ENCODE data around the gene STAG1.

Gene STAG1

GRCh38 chr3:136428167-136428566, 324.0 kb downstream of the STAG1 start:
- in situ Hi-C loops (cut with MboI; ENCODE audit: low sequenced_read_pairs): no loop called here

GRCh38 chr3:136427236-136427635, 324.9 kb downstream of the STAG1 start:
- in situ Hi-C loops (cut with MboI; ENCODE audit: low sequenced_read_pairs): no loop called here

DNA sequence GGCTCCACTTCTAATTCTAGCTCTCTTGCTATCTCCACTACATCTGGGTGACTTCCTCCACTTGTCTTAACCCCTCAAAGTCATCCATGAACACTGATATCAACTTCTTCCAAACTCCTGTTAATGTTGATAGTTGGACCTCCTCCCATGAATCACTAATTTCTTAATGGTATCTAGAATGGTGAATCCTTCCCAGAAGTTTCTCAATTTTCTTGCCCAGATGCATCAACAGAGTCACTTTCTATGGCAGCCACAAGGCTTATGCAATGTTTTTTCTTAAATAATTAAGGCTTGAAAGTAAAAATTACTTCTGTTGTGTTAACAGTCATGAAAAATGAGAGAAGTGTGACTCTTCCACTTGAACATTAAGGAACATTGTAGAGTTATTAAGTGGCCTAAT, 337.7 kb downstream of the STAG1 start:
- in situ Hi-C loops (cut with MboI; ENCODE audit: low sequenced_read_pairs): no loop called here

GRCh38 chr3:136412307-136412706, 339.9 kb downstream of the STAG1 start:
- in situ Hi-C loops (cut with MboI; ENCODE audit: low sequenced_read_pairs): no loop called here

DNA sequence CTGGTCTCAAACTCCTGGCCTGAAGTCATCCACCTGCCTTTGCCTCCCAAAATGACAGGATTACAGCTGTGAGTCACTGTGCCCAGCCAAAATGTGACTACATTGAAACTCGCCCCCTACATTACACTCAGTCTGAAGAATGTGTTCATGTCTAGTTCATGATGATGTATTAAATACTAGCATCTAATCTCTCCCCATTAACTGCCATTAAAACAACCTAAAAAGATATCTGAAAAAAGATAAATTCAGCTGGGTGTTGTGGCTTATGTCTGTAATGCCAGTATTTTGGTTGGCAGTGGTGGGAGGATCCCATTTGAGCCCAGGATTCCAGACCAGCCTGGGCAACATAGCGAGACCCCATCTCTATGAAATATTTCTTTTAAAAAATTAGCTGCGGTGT, 342.6 kb downstream of the STAG1 start:
- in situ Hi-C loops (cut with MboI; ENCODE audit: low sequenced_read_pairs): no loop called here

GRCh38 chr3:136404056-136404455, 348.1 kb downstream of the STAG1 start:
- in situ Hi-C loops (cut with MboI; ENCODE audit: low sequenced_read_pairs): no loop called here

DNA sequence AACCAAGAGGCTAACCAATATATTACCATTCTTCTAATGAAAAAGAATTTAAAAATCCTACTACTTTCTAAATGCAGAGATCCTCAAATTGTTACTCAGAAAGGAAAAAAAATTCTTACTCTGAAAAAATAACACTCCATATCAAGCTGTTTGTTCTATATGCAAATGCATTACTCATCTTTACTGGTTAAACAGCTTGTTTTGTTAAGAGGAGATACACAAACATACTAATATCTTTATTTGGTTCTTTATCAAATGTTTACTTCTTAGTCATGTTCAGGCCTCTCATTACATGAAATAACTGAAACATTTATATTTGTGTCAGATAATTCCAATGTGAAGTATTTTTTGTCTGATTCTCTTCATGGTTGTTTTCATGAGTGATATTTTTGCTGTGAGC, 355.3 kb downstream of the STAG1 start:
- in situ Hi-C loops (cut with MboI; ENCODE audit: low sequenced_read_pairs): loop anchor here (25.0 kb wide), 1 partner anchor 615 kb away; no protein-coding TSS in a partner anchor

GRCh38 chr3:136390574-136390973, 361.6 kb downstream of the STAG1 start:
- in situ Hi-C loops (cut with MboI; ENCODE audit: low sequenced_read_pairs): loop anchor here (25.0 kb wide), 1 partner anchor 622 kb away; no protein-coding TSS in a partner anchor

- in situ Hi-C loops (cut with MboI; ENCODE audit: low sequenced_read_pairs): loop anchor here (25.0 kb wide), 1 partner anchor 625 kb away; no protein-coding TSS in a partner anchor
These were observed 365.1 kb downstream of the STAG1 start for GRCh38 chr3:136387031-136387430.

DNA sequence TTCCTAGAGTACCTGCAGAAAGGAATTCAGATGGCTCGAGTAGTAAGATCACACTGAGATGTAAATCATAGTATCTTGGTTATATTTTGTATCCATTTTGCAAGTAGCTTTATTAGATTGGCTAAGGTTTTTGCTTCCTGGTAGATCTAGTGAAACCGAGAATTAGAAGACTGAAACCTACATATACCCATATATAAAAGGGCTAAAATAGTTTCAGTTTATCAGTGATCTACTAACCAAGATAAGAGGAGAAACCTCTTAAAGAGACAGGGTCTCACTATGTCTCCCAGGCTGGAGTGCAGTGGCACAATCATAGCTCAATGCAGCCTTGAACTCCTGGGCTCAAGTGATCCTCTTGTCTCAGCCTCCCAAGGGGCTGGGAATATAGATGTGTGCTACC, 366.7 kb downstream of the STAG1 start:
- in situ Hi-C loops (cut with MboI; ENCODE audit: low sequenced_read_pairs): loop anchor here (25.0 kb wide), 1 partner anchor 627 kb away; no protein-coding TSS in a partner anchor

DNA sequence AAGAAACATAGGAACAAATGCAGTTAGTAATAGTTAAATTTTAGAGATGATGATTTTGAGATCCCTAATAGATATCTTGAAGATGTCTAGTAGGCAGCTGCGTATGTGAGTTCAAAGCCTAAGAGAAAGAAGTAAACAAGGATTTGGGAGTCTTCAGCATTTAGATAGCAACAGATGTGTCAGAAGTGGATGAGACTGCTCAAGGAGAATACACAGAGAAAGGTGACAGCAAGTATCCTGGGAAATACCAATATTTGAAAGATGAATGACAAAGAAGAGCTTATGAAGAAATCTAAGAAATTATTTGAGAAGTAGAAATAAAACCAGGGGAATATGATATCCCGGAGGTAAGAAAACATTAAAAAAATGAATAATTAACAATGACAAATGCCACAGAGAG, 371.1 kb downstream of the STAG1 start:
- in situ Hi-C loops (cut with MboI; ENCODE audit: low sequenced_read_pairs): loop anchor here (25.0 kb wide), 1 partner anchor 631 kb away; no protein-coding TSS in a partner anchor

- in situ Hi-C loops (cut with MboI; ENCODE audit: low sequenced_read_pairs): loop anchor here (25.0 kb wide), 1 partner anchor 632 kb away; no protein-coding TSS in a partner anchor
These were observed 371.6 kb downstream of the STAG1 start for GRCh38 chr3:136380530-136380929.

DNA sequence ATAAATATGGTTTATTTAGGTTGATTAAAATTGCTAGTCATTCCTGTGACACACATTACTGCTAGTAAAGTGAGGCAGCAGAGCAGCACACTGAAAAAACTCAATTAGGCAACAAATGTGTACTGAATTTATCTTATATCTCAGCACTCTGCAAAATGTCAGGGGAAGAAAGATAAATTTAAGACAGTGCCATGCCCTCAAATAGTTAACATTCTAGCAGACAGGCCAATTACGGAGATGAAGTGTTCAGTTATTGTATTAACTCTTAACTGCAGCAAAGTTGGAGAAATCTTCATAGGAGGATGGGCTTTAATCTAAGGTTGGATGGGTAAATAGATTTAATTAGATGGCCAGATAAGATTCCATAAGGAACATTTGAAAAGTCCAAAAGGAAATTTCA, 374.2 kb downstream of the STAG1 start:
- in situ Hi-C loops (cut with MboI; ENCODE audit: low sequenced_read_pairs): loop anchor here (25.0 kb wide), 1 partner anchor 634 kb away; no protein-coding TSS in a partner anchor

DNA sequence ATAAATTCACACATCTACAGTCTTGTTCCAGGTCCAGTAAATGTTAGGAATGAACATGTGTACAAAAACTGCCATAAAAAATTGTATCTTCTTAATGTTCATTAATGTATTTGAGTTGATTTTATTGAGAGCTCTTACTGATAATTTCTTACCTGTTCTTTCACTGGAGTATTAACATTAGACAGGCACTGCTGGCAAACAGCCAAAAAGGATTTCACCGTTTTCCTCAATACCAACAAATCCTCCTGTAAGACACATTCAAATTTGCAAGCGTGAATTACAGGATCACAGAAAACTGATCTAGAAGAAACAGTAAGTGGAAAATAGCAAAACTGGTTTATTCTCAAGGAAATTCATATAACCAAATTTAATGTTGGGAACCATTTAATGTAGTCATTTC, 374.7 kb downstream of the STAG1 start:
- in situ Hi-C loops (cut with MboI; ENCODE audit: low sequenced_read_pairs): loop anchor here (25.0 kb wide), 1 partner anchor 635 kb away; no protein-coding TSS in a partner anchor

DNA sequence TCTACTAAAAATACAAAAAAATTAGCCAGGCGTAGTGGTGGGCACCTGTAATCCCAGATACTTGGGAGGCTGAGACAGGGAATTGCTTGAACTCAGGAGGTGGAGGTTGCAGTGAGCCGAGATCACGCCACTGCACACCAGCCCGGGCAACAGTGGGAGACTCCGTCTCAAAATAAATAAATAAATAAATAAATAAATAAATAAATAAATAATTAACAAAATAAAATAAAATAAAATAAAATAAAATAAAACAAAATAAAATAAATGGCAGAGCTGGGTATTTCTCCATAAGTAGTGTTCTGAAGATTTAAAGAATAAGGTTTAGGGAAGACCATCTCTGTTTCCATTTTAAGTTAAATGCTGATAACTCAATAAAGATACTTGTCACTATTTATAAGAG, 376.4 kb downstream of the STAG1 start:
- in situ Hi-C loops (cut with MboI; ENCODE audit: low sequenced_read_pairs): loop anchor here (25.0 kb wide), 1 partner anchor 637 kb away; no protein-coding TSS in a partner anchor

GRCh38 chr3:136366289-136366688, 385.9 kb downstream of the STAG1 start:
- in situ Hi-C loops (cut with MboI; ENCODE audit: low sequenced_read_pairs): no loop called here

DNA sequence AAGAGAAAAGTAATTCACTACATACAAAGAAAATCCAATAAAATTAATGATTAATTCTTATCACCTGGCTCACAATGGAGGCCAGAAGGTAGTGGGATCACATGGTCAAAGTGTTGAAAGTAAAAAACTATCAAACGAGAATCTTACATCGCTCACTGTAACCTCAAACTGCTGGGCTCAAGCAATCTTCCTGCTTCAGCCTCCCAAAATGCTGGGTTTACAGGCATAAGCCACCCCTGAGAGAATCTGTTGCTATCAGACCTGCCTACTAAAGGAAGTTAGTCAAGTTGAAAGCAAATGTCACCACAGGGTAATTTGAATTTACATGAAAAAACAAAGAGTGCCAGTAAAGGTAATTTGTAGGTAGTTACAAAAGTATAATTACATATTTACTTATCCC, 398.7 kb downstream of the STAG1 start:
- in situ Hi-C loops (cut with MboI; ENCODE audit: low sequenced_read_pairs): no loop called here

GRCh38 chr3:136351905-136352304, 400.3 kb downstream of the STAG1 start:
- in situ Hi-C loops (cut with MboI; ENCODE audit: low sequenced_read_pairs): no loop called here

- in situ Hi-C loops (cut with MboI; ENCODE audit: low sequenced_read_pairs): no loop called here
These were observed 400.8 kb downstream of the STAG1 start for GRCh38 chr3:136351351-136351750.

- in situ Hi-C loops (cut with MboI; ENCODE audit: low sequenced_read_pairs): no loop called here
These were observed 401.6 kb downstream of the STAG1 start for GRCh38 chr3:136350557-136350956.

DNA sequence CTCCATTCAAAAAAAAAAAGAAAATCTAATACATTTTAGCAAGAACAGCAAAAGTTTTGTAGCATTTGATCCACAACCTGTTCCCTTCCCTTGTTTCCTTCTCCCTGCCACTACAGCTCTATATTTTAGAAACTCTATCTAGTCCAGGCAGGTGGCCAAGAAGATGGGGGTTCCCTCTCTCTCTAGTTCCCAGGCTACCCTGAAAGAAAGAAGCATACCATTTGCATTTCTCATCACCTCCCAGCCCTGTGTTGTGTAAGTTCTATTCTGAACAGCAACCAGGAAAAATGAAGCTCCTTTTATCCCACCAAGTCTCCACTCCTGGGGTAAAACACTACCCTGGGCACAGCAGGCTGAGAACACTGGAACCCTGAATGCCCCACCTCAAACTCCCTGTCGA, 402.0 kb downstream of the STAG1 start:
- in situ Hi-C loops (cut with MboI; ENCODE audit: low sequenced_read_pairs): no loop called here

DNA sequence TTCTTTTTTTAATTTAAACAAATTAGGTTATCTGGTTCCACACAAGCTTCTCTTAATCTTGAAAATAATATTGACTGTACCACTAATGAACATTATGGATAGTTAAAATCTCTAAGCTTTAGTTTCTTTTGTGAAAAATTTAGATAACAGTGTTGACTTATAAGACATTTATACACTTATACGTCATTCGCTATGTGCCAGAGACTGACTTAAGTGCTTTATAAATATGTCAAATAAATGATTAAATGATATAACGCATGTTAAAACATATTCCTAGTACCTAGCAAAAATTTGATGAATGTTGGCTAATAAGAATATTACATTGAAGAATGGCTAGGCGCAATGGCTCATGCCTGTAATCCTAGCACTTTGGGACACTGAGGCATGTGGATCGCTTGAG, 405.7 kb downstream of the STAG1 start:
- in situ Hi-C loops (cut with MboI; ENCODE audit: low sequenced_read_pairs): no loop called here

- in situ Hi-C loops (cut with MboI; ENCODE audit: low sequenced_read_pairs): no loop called here
These were observed 408.2 kb downstream of the STAG1 start for GRCh38 chr3:136343873-136344555.

All from HL-60/S4 treated with retinoic acid at 250 ng/mL for 4 days and 3 days (cell line).